ENCODE measurements around the gene CYP19A1.

The CYP19A1 gene

DNA sequence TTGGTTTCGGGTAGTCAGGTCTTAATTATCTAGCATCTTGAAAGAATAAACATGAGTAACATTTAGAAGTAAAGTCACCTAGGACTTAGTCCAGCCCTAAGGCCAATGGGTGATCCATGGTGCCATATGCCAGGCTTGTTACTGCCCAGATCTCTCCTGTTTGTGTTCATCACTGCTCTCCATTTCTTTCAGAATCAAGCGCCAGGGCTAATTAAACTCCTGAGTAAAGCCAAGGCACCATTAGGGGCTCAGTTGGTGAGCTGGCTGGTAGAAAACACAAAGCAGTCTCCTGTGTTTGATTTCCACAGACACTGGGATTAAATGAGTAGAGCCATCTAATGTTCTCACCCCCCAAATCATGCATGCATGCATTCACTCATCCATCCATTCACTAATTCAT is 11.3 kb downstream of the CYP19A1 start:
- DNase-seq (ENCODE audit: low read depth in 1 of 2, low spot score in 1 of 2), result no peak

DNA sequence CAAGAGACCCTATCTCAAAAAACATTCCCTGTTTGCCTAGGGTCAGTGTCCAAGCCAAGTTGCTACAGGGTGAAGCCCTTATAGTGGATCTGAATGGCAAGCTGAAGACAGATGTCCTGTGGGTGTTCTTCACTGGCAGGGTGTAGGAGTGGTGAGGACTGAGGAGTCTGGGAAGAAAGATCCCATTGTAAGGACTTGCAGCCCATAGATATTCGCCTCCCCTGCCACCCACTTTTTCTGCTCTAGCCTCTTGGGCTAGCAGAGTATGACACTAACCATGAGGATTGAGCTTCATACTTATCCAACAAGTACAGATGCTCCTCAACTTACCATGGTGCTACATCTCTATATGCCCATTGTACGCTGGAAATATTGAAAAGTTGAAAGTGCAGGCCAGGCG is 13.2 kb downstream of the CYP19A1 start:
- DNase-seq (ENCODE audit: low read depth in 1 of 2, low spot score in 1 of 2), result no peak

GRCh38 chr15:51323749-51324148 is 14.6 kb downstream of the CYP19A1 start:
- no peak for DNase-seq (ENCODE audit: low read depth in 1 of 2, low spot score in 1 of 2)

GRCh38 chr15:51322621-51323296 is 15.6 kb downstream of the CYP19A1 start:
- no peak for DNase-seq (ENCODE audit: low read depth in 1 of 2, low spot score in 1 of 2)

DNA sequence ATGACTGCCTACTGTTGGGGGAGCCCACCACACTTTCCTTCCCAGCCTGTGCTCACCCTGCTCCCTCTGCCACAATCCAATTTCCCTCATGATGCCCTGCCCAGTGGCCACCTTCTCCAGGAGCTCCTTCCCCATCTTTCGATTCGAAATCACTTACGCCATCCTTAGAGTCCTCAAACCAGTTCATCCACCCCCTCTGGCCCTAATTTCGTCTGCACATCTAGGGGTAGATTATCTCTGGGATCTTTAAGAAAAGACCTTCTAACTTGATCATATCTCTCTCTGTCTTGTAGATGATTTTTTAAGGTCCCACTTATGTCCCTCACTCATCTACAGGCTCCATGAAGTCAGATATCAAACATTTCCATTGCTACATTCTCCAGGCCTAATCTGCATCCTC is 17.1 kb downstream of the CYP19A1 start:
- DNase-seq (ENCODE audit: low read depth in 1 of 2, low spot score in 1 of 2), result no peak

DNA sequence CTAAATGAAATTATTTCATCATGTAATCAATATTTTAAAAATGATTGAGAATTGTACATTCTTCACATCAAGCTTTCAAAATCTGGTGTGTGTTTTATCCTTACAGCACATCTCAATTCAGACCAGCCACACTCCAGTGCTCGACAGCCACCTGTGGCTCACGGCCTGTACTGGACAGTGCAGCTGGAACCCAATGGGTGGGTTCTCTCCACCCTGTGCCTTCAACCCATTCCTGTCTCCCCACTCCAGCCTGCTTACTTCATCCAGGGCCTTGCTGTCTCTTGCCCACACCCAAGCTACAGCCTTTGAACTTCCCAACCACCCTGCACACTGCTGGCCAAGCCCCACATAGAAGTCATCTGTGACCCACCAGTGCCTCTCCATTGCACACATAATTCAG is 17.6 kb downstream of the CYP19A1 start:
- no peak for DNase-seq (ENCODE audit: low read depth in 1 of 2, low spot score in 1 of 2)

DNA sequence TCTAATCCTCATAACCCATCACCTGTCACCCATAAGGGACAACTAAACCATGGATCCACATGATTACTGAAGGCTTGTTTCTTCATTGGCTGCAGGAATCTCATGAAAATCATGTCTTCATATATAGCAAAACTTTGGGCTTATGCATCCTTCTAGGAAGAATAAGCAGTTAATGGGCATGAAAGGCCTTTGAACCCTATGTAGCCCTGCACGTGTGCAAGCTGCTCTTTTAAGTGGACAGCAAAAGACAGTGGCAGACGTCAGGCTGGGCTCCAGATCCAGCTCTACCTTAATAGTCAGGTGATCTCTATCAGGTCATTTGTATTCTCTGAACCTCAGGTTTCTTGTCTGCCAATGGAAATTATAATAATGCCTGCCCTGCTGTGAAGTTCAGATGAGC is 18.9 kb downstream of the CYP19A1 start:
- DNase-seq (ENCODE audit: low read depth in 1 of 2, low spot score in 1 of 2), result no peak

GRCh38 chr15:51318382-51319150 is 19.8 kb downstream of the CYP19A1 start:
- DNase-seq (ENCODE audit: low read depth in 1 of 2, low spot score in 1 of 2), result no peak

- DNase-seq (ENCODE audit: low read depth in 1 of 2, low spot score in 1 of 2), result no peak
Observed at GRCh38 chr15:51316636-51317035, 21.8 kb downstream of the CYP19A1 start.

DNA sequence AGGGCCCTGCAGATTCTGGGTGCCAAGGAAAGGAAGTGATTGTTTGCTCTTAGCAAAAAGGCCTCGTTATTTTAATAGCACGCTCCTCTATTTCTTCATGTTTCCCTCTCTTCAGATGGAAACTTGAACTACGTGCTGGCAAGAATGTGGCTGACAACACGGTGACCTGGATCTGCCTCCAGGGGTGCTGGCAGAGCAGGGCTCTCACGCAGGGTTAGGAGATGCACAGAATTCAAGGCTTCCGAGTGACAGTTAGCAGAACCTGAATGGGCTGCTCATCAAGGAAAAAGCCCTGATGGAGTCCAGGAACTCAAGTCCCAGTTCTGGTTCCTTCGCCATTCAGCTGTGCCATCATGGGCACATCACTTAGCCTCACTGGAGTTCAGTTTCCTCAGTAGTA is 22.7 kb downstream of the CYP19A1 start:
- no peak for DNase-seq (ENCODE audit: low read depth in 1 of 2, low spot score in 1 of 2)

- DNase-seq (ENCODE audit: low read depth in 1 of 2, low spot score in 1 of 2), result no peak
Observed at GRCh38 chr15:51314391-51315337, 23.7 kb downstream of the CYP19A1 start.

- DNase-seq (ENCODE audit: low read depth in 1 of 2, low spot score in 1 of 2), result no peak
Observed at GRCh38 chr15:51313644-51314280, 24.6 kb downstream of the CYP19A1 start.

GRCh38 chr15:51313074-51313393 is 25.4 kb downstream of the CYP19A1 start:
- DNase-seq (ENCODE audit: low read depth in 1 of 2, low spot score in 1 of 2), result no peak

GRCh38 chr15:51312166-51313073 is 26.0 kb downstream of the CYP19A1 start:
- no peak for DNase-seq (ENCODE audit: low read depth in 1 of 2, low spot score in 1 of 2)

- DNase-seq (ENCODE audit: low read depth in 1 of 2, low spot score in 1 of 2), result no peak
Observed at GRCh38 chr15:51311510-51311909, 26.9 kb downstream of the CYP19A1 start.

GRCh38 chr15:51310064-51310463 is 28.3 kb downstream of the CYP19A1 start:
- no peak for DNase-seq (ENCODE audit: low read depth in 1 of 2, low spot score in 1 of 2)

- DNase-seq (ENCODE audit: low read depth in 1 of 2, low spot score in 1 of 2), result no peak
Observed at GRCh38 chr15:51307811-51308210, 30.6 kb downstream of the CYP19A1 start.

- no peak for DNase-seq (ENCODE audit: low read depth in 1 of 2, low spot score in 1 of 2)
Observed at GRCh38 chr15:51307325-51307724, 31.1 kb downstream of the CYP19A1 start.

- no peak for DNase-seq (ENCODE audit: low read depth in 1 of 2, low spot score in 1 of 2)
Observed at GRCh38 chr15:51303462-51303980, 34.9 kb downstream of the CYP19A1 start.

GRCh38 chr15:51302480-51302879 is 35.9 kb downstream of the CYP19A1 start:
- DNase-seq (ENCODE audit: low read depth in 1 of 2, low spot score in 1 of 2), result no peak
